H9 (cell line): ENCODE results near the gene PEX12. TPM values are rescaled to one million over a fixed set of nuclear protein-coding genes. Genes with fewer than 3 reads are reported as not detected.

Source experiments
- DNase-seq: peaks from one replicate; pipeline ENCODE4 v3.0.0-alpha.2; 2017
- H2AFZ ChIP-seq: one replicate; pipeline ENCODE4 v1.6.1; 2013; ENCODE audit warnings: mild to moderate bottlenecking, low read length, control low read depth, moderate library complexity
- H2AK5ac ChIP-seq: 2 replicates; pipeline ENCODE4 v1.6.1; 2013; ENCODE audit warnings: low read length, control low read depth, mixed read lengths; ENCODE audit not compliant: insufficient read length
- H2BK120ac ChIP-seq: one replicate; pipeline ENCODE4 v1.6.1; 2013; ENCODE audit warnings: low read depth, mild to moderate bottlenecking, low read length, control low read depth, inconsistent platforms; ENCODE audit not compliant: poor library complexity, severe bottlenecking
- H2BK12ac ChIP-seq: 2 replicates; pipeline ENCODE4 v1.6.1; 2013; ENCODE audit warnings: low read length, control low read depth, mixed read lengths, low read depth; ENCODE audit not compliant: insufficient read length
- H2BK15ac ChIP-seq: 2 replicates; pipeline ENCODE4 v1.6.1; 2013; ENCODE audit warnings: low read depth, low read length, control low read depth
- H2BK20ac ChIP-seq: one replicate; pipeline ENCODE4 v1.6.1; 2013; ENCODE audit warnings: low read depth, mild to moderate bottlenecking, low read length, control low read depth, inconsistent platforms; ENCODE audit not compliant: poor library complexity, severe bottlenecking
- H2BK5ac ChIP-seq: 2 replicates; pipeline ENCODE4 v1.6.1; 2013; ENCODE audit warnings: low read length, control low read depth, mixed read lengths; ENCODE audit not compliant: insufficient read length
- H3K14ac ChIP-seq: 2 replicates; pipeline ENCODE4 v1.6.1; 2013; ENCODE audit warnings: low read length, control low read depth; ENCODE audit not compliant: insufficient read depth
- H3K18ac ChIP-seq: 2 replicates; pipeline ENCODE4 v1.6.1; 2013; ENCODE audit warnings: low read depth, mild to moderate bottlenecking, mixed read lengths, low read length, control low read depth; ENCODE audit not compliant: insufficient read length
- H3K23ac ChIP-seq: 2 replicates; pipeline ENCODE4 v1.6.1; 2013; ENCODE audit warnings: low read length, control low read depth, mixed read lengths, low read depth; ENCODE audit not compliant: insufficient read length
- H3K23me2 ChIP-seq: 2 replicates; pipeline ENCODE4 v1.6.1; 2013; ENCODE audit warnings: low read depth, mild to moderate bottlenecking, mixed read lengths, low read length, control low read depth; ENCODE audit not compliant: insufficient read length, poor library complexity, severe bottlenecking
- H3K27ac ChIP-seq: 2 replicates; pipeline ENCODE4 v1.5.1; 2013; ENCODE audit warnings: low read length, control low read depth, mixed read lengths, low read depth; ENCODE audit not compliant: insufficient read length
- H3K27me3 ChIP-seq: 2 replicates; pipeline ENCODE4 v1.6.1; 2013; ENCODE audit warnings: low read length, control low read depth, inconsistent platforms; ENCODE audit not compliant: insufficient read depth
- H3K4ac ChIP-seq: 2 replicates; pipeline ENCODE4 v1.6.1; 2013; ENCODE audit warnings: low read depth, mild to moderate bottlenecking, control low read depth, inconsistent platforms, low read length, moderate library complexity
- H3K4me1 ChIP-seq: 2 replicates; pipeline ENCODE4 v1.6.1; 2013; ENCODE audit warnings: low read length, control low read depth, inconsistent platforms; ENCODE audit not compliant: insufficient read depth
- H3K4me2 ChIP-seq: 2 replicates; pipeline ENCODE4 v1.6.1; 2013; ENCODE audit warnings: low read length, control low read depth, mixed read lengths; ENCODE audit not compliant: insufficient read length, insufficient read depth
- H3K56ac ChIP-seq: 2 replicates; pipeline ENCODE4 v1.6.1; 2013; ENCODE audit warnings: low read depth, mild to moderate bottlenecking, mixed read lengths, low read length, control low read depth; ENCODE audit not compliant: insufficient read length
- H3K79me1 ChIP-seq: 2 replicates; pipeline ENCODE4 v1.6.1; 2013; ENCODE audit warnings: low read depth, mild to moderate bottlenecking, moderate library complexity, low read length, control low read depth, inconsistent platforms; ENCODE audit not compliant: insufficient read depth, poor library complexity, severe bottlenecking
- H3K79me2 ChIP-seq: 2 replicates; pipeline ENCODE4 v1.6.1; 2013; ENCODE audit warnings: low read length, control low read depth, inconsistent platforms; ENCODE audit not compliant: insufficient read depth
- H3K9ac ChIP-seq: 2 replicates; pipeline ENCODE4 v1.6.1; 2013; ENCODE audit warnings: low read length, control low read depth, mixed read lengths; ENCODE audit not compliant: insufficient read length; ENCODE audit errors: extremely low read depth
- H3K9me3 ChIP-seq: one replicate; pipeline ENCODE4 v1.6.1; 2013; ENCODE audit warnings: low read depth, low read length, inconsistent platforms; ENCODE audit not compliant: control insufficient read depth
- H3T11ph ChIP-seq: one replicate; pipeline ENCODE4 v1.6.1; 2013; ENCODE audit warnings: mild to moderate bottlenecking, low read length, control low read depth, inconsistent platforms
- H4K20me1 ChIP-seq: one replicate; pipeline ENCODE4 v1.6.1; 2013; ENCODE audit not compliant: control insufficient read depth, insufficient read length, insufficient read depth
- H4K5ac ChIP-seq: 2 replicates; pipeline ENCODE4 v1.6.1; 2013; ENCODE audit warnings: low read depth, mild to moderate bottlenecking, mixed read lengths, low read length, control low read depth; ENCODE audit not compliant: insufficient read length
- H4K8ac ChIP-seq: replicated peaks from 2 replicates; pipeline ENCODE4 v1.6.1; 2013; ENCODE audit warnings: low read length, control low read depth, mixed read lengths, low read depth; ENCODE audit not compliant: insufficient read length
- H4K91ac ChIP-seq: 2 replicates; pipeline ENCODE4 v1.6.1; 2013; ENCODE audit warnings: low read depth, mild to moderate bottlenecking, moderate library complexity, mixed read lengths, low read length, control low read depth; ENCODE audit not compliant: insufficient read length
- H3K27ac Mint-ChIP-seq, 3 experiments: 2 replicates in 2 of 3; 3 replicates in 1 of 3; pipeline ENCODE4 v1.8.0; 2020 to 2021; ENCODE audit warnings: mixed read lengths in 3 of 3, mild to moderate bottlenecking in 1 of 3, moderate library complexity in 1 of 3
- H3K27me3 Mint-ChIP-seq: 2 replicates; pipeline ENCODE4 v1.8.0; 2021; ENCODE audit warnings: low read depth, mild to moderate bottlenecking, moderate library complexity, mixed read lengths
- H3K36me3 Mint-ChIP-seq, 3 experiments: 2 replicates in 2 of 3; 3 replicates in 1 of 3; pipeline ENCODE4 v1.8.0; 2020 to 2021; ENCODE audit warnings: low read depth in 3 of 3, mixed read lengths in 3 of 3; ENCODE audit not compliant: insufficient read depth in 1 of 3
- H3K4me1 Mint-ChIP-seq, 2 experiments: 2 replicates each; pipeline ENCODE4 v1.8.0; 2020; ENCODE audit warnings: mixed read lengths in 2 of 2
- H3K4me3 Mint-ChIP-seq, 2 experiments: 2 replicates in 1 of 2; 3 replicates in 1 of 2; pipeline ENCODE4 v1.8.0; 2020 to 2021; ENCODE audit warnings: mild to moderate bottlenecking in 2 of 2, mixed read lengths in 2 of 2, moderate library complexity in 1 of 2
- H3K9me3 Mint-ChIP-seq, 2 experiments: 2 replicates in 1 of 2; 3 replicates in 1 of 2; pipeline ENCODE4 v1.8.0; 2020; ENCODE audit warnings: mild to moderate bottlenecking in 2 of 2, mixed read lengths in 2 of 2, moderate library complexity in 1 of 2
- CTCF ChIP-seq: fragments of 200-600 bp; sonication (generic); conservative IDR thresholded peaks from 3 replicates; pipeline ENCODE4 v1.8.0; 2021; ENCODE audit warnings: antibody characterized with exemption, mild to moderate bottlenecking
- WGBS: extraction: QIAGEN DNeasy Blood & Tissue Kit; methylation state at CpG from one replicate; pipeline ENCODE4 v1.1.7; 2013; ENCODE audit warnings: missing lambda C conversion rate, low lambda C conversion rate, mixed read lengths; ENCODE audit not compliant: insufficient read length; ENCODE audit errors: extremely low coverage; 5-methylcytosine and 5-hydroxymethylcytosine counted together
- total RNA-seq: library from RNA; stranded (reverse); gene quantifications from 2 replicates; pipeline ENCODE4 v1.2.1, GENCODE V29; 2021

PEX12 gene
- total RNA-seq, 1 experiment from 2014 or later = 5.4 TPM

- Mint-ChIP-seq H3K36me3 (peaks cover 19 to 70% (median 57%) of the 10 kb centered on the region in 3 experiments; a peak in 6 of 7 replicates), H3K9me3 (no peaks in the 10 kb centered on the region), H3K27me3 (no peaks in the 10 kb centered on the region), H3K27ac (no peak overlapping the region; a peak in 1 of 7 replicates), H3K4me3 (no peak overlapping the region), H3K4me1 (peaks cover 0 to 5% of the 10 kb centered on the region in 2 experiments; a peak in 1 of 4 replicates)
- Histone ChIP-seq H2BK120ac (no peak overlapping the region), H2AK5ac (no peak overlapping the region), H2BK5ac (no peak overlapping the region), H3K4me1 (no peaks in the 10 kb centered on the region), H3K14ac (no peak overlapping the region), H2AFZ (no peak overlapping the region), H3K79me2 (no peaks in the 10 kb centered on the region), H3K23me2 (no peaks in the 10 kb centered on the region), H2BK12ac (no peak overlapping the region), H3K4ac (no peak overlapping the region), H3K9ac (no peak overlapping the region), H4K8ac (no peak overlapping the region), H3K18ac (no peak overlapping the region), H3K27me3 (no peaks in the 10 kb centered on the region), H4K20me1 (no peaks in the 10 kb centered on the region), H2BK20ac (no peak overlapping the region), H3T11ph (no peak overlapping the region), H3K56ac (no peak overlapping the region), H4K91ac (no peak overlapping the region), H2BK15ac (no peak overlapping the region), H4K5ac (no peak overlapping the region), H3K79me1 (no peaks in the 10 kb centered on the region), H3K23ac (no peak overlapping the region), H3K4me2 (no peak overlapping the region), H3K27ac (no peak overlapping the region), H3K9me3 (no peaks in the 10 kb centered on the region)
- DNase-seq = no peak
- no peak for TF ChIP-seq CTCF
- WGBS = no CpG with 5 or more reads among the region's 5 CpGs
These were observed 19.2 kb upstream of the PEX12 start for GRCh38 chr17:35597604-35598003.
